ENCODE measurements around the gene CLEC17A. TPM values are rescaled to one million over a fixed set of nuclear protein-coding genes. Genes with fewer than 3 reads are reported as not detected.
A peak's percentile ranks its signal among the peaks of the same experiment; 100 is the strongest.
"Not testable (repeated sequence)": the region's sequence is repeated elsewhere in the genome, so short reads cannot be mapped to it uniquely, and the experiment has no call there.

Gene CLEC17A
- total RNA-seq, 1 experiment from 2014 or later: not detected

DNA sequence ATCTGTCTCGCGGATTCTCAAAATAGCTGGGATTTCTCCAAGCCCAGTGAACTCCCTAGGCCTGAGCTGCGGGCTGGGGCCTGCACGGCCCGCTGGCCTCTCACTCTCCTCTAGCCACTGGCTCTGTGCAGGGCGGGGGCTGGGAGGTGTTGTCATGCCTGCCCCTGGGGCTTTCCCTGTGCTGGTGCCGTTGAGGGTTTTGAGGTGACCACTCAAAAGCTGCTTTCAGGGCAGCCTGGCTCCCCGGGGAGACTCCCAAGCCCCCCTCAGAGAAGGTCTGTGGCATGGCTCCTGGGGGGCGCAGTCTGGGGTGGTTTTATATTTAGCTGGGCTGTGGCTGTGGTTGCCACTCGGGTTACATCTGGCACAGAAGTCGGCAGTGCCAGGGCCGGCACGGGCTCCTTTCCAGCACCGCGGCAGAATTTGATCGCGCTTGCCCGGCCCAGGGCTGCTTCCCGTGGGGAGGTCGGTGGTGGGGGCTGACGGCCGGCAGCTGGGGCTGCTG, 21.0 kb upstream of the CLEC17A start:
- intact Hi-C loops (cut with micrococcal nuclease): no loop called here
- peaks cover 20% of the 10 kb centered on the region for H3K4me1 Mint-ChIP-seq (ENCODE audit: insufficient read depth, unreplicated experiment)
- H3K4me3 Mint-ChIP-seq (ENCODE audit: unreplicated experiment): peak overlapping the region; percentile 62
- CTCF ChIA-PET: interaction anchor here (1.0 to 1.6 kb wide), 4 partner anchors 10 to 13 kb away, joined by 3 to 7 read pairs (median 6); partner anchors contain the start of gene NDUFB7
- peak overlapping the region; percentile 94 for H3K27ac Mint-ChIP-seq (ENCODE audit: low read depth, unreplicated experiment)
- DNase-seq (ENCODE audit: unreplicated experiment): peak; percentile 84
- no peaks in the 10 kb centered on the region for H3K36me3 Mint-ChIP-seq (ENCODE audit: insufficient read depth, unreplicated experiment)
- no peaks in the 10 kb centered on the region for H3K9me3 Mint-ChIP-seq (ENCODE audit: unreplicated experiment)
- H3K27me3 Mint-ChIP-seq (ENCODE audit: insufficient read depth, unreplicated experiment): no peaks in the 10 kb centered on the region
- no TSS peak for BruUV-seq (replicated peaks)
- TF ChIP-seq, protein P1, sequence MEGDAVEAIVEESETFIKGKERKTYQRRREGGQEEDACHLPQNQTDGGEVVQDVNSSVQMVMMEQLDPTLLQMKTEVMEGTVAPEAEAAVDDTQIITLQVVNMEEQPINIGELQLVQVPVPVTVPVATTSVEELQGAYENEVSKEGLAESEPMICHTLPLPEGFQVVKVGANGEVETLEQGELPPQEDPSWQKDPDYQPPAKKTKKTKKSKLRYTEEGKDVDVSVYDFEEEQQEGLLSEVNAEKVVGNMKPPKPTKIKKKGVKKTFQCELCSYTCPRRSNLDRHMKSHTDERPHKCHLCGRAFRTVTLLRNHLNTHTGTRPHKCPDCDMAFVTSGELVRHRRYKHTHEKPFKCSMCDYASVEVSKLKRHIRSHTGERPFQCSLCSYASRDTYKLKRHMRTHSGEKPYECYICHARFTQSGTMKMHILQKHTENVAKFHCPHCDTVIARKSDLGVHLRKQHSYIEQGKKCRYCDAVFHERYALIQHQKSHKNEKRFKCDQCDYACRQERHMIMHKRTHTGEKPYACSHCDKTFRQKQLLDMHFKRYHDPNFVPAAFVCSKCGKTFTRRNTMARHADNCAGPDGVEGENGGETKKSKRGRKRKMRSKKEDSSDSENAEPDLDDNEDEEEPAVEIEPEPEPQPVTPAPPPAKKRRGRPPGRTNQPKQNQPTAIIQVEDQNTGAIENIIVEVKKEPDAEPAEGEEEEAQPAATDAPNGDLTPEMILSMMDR (IDR thresholded peaks at IDR 0.05; ENCODE audit: unreplicated experiment): no peak
- POLR2A ChIA-PET: interaction anchor here (0.5 to 2.2 kb wide), 11 partner anchors 10 to 870 kb away, joined by 3 to 18 read pairs (median 3); partner anchors contain the start of genes DNAJB1, GIPC1, NDUFB7 and PRKACA

DNA sequence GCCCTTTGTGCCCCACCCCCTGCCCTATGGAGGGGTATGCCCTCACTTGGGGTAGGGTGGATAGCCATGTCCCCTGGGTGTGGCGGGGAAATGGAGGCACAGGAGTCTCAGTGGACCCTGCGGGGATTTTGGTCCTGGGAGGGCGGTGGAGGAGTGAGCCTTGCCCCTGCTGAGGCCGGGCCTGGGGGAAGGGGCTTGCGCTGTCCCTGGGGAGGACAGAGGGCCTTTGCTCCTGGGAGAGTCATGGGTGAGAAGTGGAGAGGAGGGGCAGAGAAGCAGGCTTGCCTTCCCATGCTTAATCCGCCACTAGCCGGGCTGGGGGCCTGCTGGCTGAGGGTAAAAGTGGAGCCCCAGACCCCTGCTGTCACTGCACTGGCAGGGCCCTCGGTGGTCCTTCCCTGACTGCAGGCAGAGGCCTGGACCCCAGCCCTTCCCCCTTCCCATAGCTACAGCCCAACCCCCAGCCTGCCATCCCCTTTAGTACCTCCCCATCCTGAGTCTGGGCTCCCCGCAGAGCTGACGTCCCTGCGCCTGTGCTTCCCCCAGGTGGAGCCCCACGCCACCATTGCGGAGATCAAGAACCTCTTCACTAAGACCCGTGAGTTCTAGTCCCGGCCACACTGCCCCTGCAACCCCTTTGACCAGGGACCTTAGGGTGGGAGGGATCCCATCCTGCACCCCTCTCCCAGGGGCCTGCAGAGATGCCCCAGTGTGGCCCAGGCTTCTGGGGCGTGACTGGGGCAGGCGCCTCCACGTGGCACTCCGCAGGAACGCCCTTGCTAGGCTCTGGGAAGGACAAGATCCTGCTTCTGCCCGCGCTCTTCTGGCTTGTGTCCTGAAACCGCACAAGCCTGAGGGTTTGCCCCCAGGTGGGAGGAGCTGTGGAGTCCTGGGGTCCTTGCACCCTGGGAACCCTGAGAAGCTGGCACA, 20.0 kb upstream of the CLEC17A start:
- Mint-ChIP-seq H3K4me1 (ENCODE audit: insufficient read depth, unreplicated experiment) (peaks cover 20% of the 10 kb centered on the region), H3K9me3 (ENCODE audit: unreplicated experiment) (no peaks in the 10 kb centered on the region), H3K36me3 (ENCODE audit: insufficient read depth, unreplicated experiment) (no peaks in the 10 kb centered on the region), H3K4me3 (ENCODE audit: unreplicated experiment) (no peak overlapping the region), H3K27ac (ENCODE audit: low read depth, unreplicated experiment) (peak overlapping the region; percentile 94), H3K27me3 (ENCODE audit: insufficient read depth, unreplicated experiment) (no peaks in the 10 kb centered on the region)
- TF ChIP-seq, protein P1 (IDR thresholded peaks at IDR 0.05; ENCODE audit: unreplicated experiment): no peak
- POLR2A ChIA-PET: interaction anchor here (1.0 to 2.2 kb wide), 7 partner anchors 9 to 67 kb away, joined by 3 to 18 read pairs (median 4); partner anchors contain the start of genes DNAJB1, GIPC1 and NDUFB7
- CTCF ChIA-PET: interaction anchor here (0.5 to 1.6 kb wide), 5 partner anchors 9 to 725 kb away, joined by 3 to 7 read pairs (median 4); partner anchors contain the start of gene NDUFB7
- intact Hi-C loops (cut with micrococcal nuclease): no loop called here
- no TSS peak for BruUV-seq (replicated peaks)
- no peak for DNase-seq (ENCODE audit: unreplicated experiment)

DNA sequence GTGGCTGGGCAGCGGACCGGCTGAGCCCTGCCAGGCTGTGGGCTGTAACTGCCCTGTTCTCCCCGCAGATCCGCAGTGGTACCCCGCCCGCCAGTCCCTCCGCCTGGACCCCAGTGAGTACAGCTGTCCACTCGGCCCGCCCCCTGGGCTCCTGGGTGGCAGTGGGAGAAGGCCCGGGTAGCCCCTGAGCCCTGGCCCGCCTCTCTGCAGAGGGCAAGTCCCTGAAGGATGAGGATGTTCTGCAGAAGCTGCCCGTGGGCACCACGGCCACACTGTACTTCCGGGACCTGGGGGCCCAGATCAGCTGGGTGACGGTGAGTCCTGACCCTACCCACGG, 19.3 kb upstream of the CLEC17A start:
- no peak for DNase-seq (ENCODE audit: unreplicated experiment)
- peaks cover 20% of the 10 kb centered on the region for H3K4me1 Mint-ChIP-seq (ENCODE audit: insufficient read depth, unreplicated experiment)
- intact Hi-C loops (cut with micrococcal nuclease): no loop called here
- H3K4me3 Mint-ChIP-seq (ENCODE audit: unreplicated experiment): no peak overlapping the region
- no peak overlapping the region for H3K27ac Mint-ChIP-seq (ENCODE audit: low read depth, unreplicated experiment)
- no peaks in the 10 kb centered on the region for H3K27me3 Mint-ChIP-seq (ENCODE audit: insufficient read depth, unreplicated experiment)
- no peaks in the 10 kb centered on the region for H3K9me3 Mint-ChIP-seq (ENCODE audit: unreplicated experiment)
- POLR2A ChIA-PET: interaction anchor here (0.7 kb wide), 1 partner anchor 46 kb away, joined by 3 read pairs; the partner anchor contains the start of gene DNAJB1
- TF ChIP-seq, protein P1 (IDR thresholded peaks at IDR 0.05; ENCODE audit: unreplicated experiment): no peak
- no peaks in the 10 kb centered on the region for H3K36me3 Mint-ChIP-seq (ENCODE audit: insufficient read depth, unreplicated experiment)
- no TSS peak for BruUV-seq (replicated peaks)
- CTCF ChIA-PET: interaction anchor here (0.7 kb wide), 1 partner anchor 57 kb away, joined by 4 read pairs; no protein-coding TSS in a partner anchor

DNA sequence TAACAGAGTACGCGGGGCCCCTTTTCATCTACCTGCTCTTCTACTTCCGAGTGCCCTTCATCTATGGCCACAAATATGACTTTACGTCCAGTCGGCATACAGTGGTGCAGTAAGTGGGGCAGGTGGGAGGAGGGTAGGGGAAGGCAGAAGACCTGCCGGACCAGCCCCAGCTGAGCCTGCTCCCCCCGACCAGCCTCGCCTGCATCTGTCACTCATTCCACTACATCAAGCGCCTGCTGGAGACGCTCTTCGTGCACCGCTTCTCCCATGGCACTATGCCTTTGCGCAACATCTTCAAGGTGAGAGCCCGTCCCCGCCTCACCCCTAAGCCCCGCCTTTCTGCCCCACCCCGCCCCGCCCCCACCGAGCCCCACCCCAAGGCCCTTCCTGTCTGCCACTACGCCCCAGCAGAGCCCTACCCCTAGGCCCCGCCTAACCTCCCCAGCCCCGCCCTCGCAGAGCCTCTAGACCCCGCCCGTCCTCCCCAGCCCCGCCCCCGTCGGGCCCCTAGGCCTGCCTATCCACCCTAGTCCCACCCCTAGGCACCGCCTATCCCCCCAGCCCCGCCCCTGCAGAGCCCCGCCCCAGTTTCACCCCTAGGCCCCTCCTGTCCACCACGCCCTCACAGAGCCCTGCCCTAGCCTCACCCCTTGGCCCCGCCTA, 18.8 kb upstream of the CLEC17A start:
- BruUV-seq (replicated peaks): no TSS peak
- Mint-ChIP-seq H3K27ac (ENCODE audit: low read depth, unreplicated experiment) (no peak overlapping the region), H3K9me3 (ENCODE audit: unreplicated experiment) (no peaks in the 10 kb centered on the region), H3K4me1 (ENCODE audit: insufficient read depth, unreplicated experiment) (peaks cover 21% of the 10 kb centered on the region), H3K27me3 (ENCODE audit: insufficient read depth, unreplicated experiment) (no peaks in the 10 kb centered on the region), H3K4me3 (ENCODE audit: unreplicated experiment) (no peak overlapping the region), H3K36me3 (ENCODE audit: insufficient read depth, unreplicated experiment) (no peaks in the 10 kb centered on the region)
- TF ChIP-seq, protein P1 (IDR thresholded peaks at IDR 0.05; ENCODE audit: unreplicated experiment): no peak
- POLR2A ChIA-PET: interaction anchor here (0.7 kb wide), 1 partner anchor 46 kb away, joined by 3 read pairs; the partner anchor contains the start of gene DNAJB1
- DNase-seq (ENCODE audit: unreplicated experiment): peak; percentile 81
- intact Hi-C loops (cut with micrococcal nuclease): no loop called here
- CTCF ChIA-PET: no interaction called here

DNA sequence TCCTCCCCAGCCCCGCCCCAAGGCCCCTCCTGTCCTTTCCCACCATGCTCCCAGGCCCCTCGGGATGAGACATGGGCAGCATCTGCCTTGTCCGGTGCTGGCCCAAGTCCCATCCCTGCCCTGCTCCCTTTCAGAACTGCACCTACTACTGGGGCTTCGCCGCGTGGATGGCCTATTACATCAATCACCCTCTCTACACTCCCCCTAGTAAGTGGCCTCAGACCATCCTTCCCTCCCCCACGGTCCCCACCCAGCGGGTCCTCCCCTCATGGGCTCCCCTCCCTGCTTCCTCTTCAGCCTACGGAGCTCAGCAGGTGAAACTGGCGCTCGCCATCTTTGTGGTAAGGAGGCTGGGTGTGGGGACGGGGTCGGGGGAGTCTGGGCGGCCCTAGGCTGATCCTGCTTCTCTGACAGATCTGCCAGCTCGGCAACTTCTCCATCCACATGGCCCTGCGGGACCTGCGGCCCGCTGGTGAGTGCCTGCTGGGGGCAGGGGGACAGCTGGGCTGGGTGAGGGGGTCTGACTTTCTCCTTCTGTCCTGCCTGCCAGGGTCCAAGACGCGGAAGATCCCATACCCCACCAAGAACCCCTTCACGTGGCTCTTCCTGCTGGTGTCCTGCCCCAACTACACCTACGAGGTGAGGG, 18.1 kb upstream of the CLEC17A start:
- intact Hi-C loops (cut with micrococcal nuclease); H3K36me3 Mint-ChIP-seq (ENCODE audit: insufficient read depth, unreplicated experiment); CTCF ChIA-PET; DNase-seq (ENCODE audit: unreplicated experiment); H3K9me3 Mint-ChIP-seq (ENCODE audit: unreplicated experiment); H3K27ac Mint-ChIP-seq (ENCODE audit: low read depth, unreplicated experiment); H3K27me3 Mint-ChIP-seq (ENCODE audit: insufficient read depth, unreplicated experiment); H3K4me3 Mint-ChIP-seq (ENCODE audit: unreplicated experiment): not testable (repeated sequence)
- BruUV-seq (replicated peaks): TSS peak; percentile 65
- peaks cover 26% of the 10 kb centered on the region for H3K4me1 Mint-ChIP-seq (ENCODE audit: insufficient read depth, unreplicated experiment)
- POLR2A ChIA-PET: interaction anchor here (0.7 kb wide), 1 partner anchor 427 kb away, joined by 3 read pairs; no protein-coding TSS in a partner anchor
